Measurements from ENCODE around the gene CEP112.

- TF ChIP-seq ZFP3 (CRISPR knock-in tag; IDR thresholded peaks at IDR 0.05) (no peak), CREB5 (CRISPR knock-in tag; IDR thresholded peaks at IDR 0.05; ENCODE audit: low read depth) (no peak), ZC3H10 (CRISPR knock-in tag; IDR thresholded peaks at IDR 0.05) (no peak), TSHZ2 (CRISPR knock-in tag; IDR thresholded peaks at IDR 0.05) (no peak), RARB (CRISPR knock-in tag; IDR thresholded peaks at IDR 0.05) (no peak), ESRRG (CRISPR knock-in tag; IDR thresholded peaks at IDR 0.05) (no peak), PPARA (CRISPR knock-in tag; IDR thresholded peaks at IDR 0.05; ENCODE audit: borderline replicate concordance) (no peak), ARNTL (CRISPR knock-in tag; IDR thresholded peaks at IDR 0.05; ENCODE audit: borderline replicate concordance, low read depth) (no peak), SNAI2 (CRISPR knock-in tag; IDR thresholded peaks at IDR 0.05) (no peak), ZNF8 (CRISPR knock-in tag; IDR thresholded peaks at IDR 0.05) (no peak), POU6F1 (CRISPR knock-in tag; IDR thresholded peaks at IDR 0.05; ENCODE audit: borderline replicate concordance, low read depth) (no peak)
These were observed 6.1 kb downstream of the CEP112 start for GRCh38 chr17:66185862-66186261.
